ENCODE measurements around the gene TAF15.

Gene TAF15

DNA sequence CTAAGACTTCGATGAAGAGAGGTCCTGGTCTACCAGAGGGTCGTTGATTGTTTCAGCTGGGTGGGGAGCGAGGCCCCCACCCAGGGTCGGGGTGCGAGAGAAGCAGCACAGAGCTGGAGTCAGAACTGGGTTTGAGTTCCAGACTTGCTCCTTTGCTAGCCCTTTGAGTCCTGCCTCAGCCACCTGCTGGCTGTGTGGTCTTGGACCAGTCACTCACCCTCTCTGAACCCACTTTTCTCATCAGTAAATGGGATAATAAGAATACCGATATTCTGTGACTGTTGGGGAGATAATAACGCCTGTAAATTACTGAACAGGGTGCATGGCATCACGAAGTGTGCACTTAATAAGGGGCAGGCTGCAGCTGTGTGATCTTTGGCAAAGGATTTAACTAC, 13.4 kb upstream of the TAF15 start:
- TF ChIP-seq GATA2 (IDR thresholded peaks at IDR 0.05; ENCODE audit: low read depth, low read length) = no peak

DNA sequence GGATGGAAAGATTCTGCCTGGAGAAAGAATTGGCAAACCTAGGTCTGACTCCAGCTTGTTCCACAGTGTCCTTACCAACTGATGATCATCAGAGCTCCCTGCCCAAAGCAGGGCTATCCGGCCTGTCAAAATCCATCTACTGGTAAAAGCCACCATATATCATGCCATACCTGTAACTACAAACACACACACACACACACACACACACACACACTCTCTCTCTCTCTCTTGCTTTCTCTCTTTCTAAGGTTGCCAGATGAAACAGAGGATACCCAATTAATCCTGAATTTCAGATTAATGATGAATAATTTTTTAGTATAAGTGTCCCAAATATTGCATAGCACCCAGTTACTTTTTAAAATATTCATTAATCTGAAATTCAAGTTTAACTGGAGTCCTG, 12.3 kb upstream of the TAF15 start:
- TF ChIP-seq GATA3 (IDR thresholded peaks at IDR 0.05; ENCODE audit: low read depth, low read length) = no peak
- no peak for TF ChIP-seq GATA2 (IDR thresholded peaks at IDR 0.05; ENCODE audit: low read depth, low read length)

DNA sequence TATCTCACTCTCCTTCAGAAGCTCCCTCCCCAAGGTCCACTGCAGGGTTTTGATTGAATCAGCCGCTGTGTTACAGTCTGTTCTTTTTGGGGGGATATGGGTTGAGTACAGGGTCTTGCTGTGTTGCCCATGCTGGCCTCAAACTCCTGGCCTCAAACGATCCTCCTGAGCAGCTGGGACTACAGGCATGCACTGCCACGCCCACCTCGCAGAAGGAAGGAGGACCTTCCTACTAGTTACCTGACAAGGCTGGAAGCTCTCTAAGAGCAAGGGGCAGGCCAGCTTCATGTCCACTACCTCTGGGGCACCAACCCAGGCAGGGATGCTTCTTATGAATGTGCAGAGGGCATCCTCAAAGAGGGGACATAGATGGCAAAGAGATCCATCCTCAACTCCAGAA, 11.9 kb upstream of the TAF15 start:
- no peak for TF ChIP-seq GATA3 (IDR thresholded peaks at IDR 0.05; ENCODE audit: low read depth, low read length)
- TF ChIP-seq GATA2 (IDR thresholded peaks at IDR 0.05; ENCODE audit: low read depth, low read length) = no peak

DNA sequence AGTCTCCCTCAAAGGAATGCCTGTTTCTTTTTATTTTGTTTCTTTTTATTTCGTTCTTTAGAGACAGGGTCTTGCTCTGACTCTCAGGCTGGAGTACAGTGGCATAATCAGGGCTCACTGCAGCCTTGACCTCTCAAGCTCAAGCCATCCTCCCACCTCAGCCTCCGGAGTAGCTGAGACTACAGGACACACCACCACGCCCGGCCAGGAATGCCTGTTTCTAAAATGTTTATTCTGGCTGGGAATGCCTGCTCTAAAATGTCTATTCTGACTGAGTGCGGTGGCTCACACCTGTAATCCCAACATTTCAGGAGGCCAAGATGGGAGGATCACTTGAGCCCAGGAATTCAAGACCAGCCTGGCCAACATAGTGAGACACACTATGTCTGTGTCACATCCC, 11.4 kb upstream of the TAF15 start:
- TF ChIP-seq GATA2 (IDR thresholded peaks at IDR 0.05; ENCODE audit: low read depth, low read length) = no peak

DNA sequence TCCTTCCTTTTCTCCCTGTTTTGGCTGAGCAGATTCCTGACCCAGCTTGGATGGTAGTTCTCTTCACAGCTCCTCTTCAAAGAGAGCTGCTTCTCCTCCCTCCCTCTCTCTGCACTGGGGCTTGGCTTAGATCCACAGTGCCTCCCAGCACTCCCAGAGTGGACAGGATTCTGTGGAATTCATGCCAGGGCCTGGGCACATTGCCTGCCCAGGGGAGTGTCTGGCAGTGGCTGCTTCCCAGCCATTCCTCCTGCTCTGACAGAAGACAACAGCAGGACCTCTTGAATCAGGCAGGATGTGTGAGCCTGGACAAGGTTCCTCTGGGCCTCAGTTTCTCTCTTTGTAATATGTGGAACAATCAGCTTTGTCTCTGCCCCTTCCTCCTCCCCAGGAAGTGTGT, 9.3 kb upstream of the TAF15 start:
- TF ChIP-seq GATA3 (IDR thresholded peaks at IDR 0.05; ENCODE audit: low read depth, low read length) (no peak), GATA2 (IDR thresholded peaks at IDR 0.05; ENCODE audit: low read depth, low read length) (no peak)

DNA sequence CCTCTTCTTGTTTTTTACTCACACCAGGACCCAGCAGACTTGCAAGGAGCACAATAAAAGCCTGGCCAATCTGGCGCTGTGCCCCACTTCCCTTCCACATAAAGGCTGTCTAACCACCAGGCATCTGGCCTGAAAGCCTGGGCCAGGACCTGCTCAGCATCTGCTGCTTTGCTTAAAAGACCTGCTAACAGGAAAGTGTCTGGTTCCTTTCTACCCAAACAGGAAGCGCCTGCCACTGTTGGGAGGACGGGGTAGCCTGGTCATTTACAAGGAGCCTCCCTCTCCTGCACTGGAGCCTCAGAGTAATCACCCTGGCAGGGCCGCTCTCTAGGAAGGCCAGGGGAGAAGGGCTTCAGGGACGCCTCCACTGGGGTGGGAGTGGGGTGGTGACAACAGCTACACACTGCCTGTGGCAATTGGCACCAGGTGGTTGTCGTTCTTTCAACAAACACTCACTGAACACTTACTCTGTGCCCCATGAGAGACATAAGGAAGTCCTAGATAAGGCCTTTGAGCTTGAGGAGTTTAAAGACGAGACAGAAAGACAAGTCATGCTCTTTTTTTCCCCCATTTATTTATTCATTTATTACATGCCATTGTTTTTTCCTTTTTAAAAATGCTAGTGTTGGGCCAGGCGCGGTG, 7.6 kb upstream of the TAF15 start:
- TF ChIP-seq GATA3 (IDR thresholded peaks at IDR 0.05; ENCODE audit: low read depth, low read length) = no peak
- no peak for TF ChIP-seq GATA2 (IDR thresholded peaks at IDR 0.05; ENCODE audit: low read depth, low read length)

DNA sequence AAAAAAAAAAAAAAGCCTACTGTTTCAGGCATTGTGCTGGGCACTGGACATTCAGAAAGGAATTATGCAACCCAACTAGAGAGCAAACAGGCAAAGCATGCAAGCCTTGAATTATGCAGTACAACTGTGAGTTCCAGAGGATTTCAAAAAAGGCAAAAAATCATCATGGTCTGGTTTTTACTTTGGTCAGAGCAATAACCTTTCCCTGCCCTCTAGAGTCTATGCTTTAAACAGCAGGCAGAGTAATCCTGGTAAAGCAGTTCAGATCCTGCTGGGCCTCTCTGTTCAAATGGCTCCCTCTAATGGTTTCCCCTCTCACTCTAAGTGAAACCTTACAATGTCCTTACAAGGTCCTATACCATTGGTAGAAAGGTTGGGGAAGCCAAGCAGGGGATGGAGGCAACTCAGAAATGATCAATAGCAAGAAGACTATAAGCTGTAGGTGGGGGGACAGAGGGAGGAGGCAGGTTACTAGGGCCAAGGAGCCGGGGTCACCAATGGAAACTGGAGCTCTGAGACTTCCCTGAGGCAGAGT, 4.6 kb upstream of the TAF15 start:
- TF ChIP-seq GATA2 (IDR thresholded peaks at IDR 0.05; ENCODE audit: low read depth, low read length) = no peak
- no peak for TF ChIP-seq GATA3 (IDR thresholded peaks at IDR 0.05; ENCODE audit: low read depth, low read length)

DNA sequence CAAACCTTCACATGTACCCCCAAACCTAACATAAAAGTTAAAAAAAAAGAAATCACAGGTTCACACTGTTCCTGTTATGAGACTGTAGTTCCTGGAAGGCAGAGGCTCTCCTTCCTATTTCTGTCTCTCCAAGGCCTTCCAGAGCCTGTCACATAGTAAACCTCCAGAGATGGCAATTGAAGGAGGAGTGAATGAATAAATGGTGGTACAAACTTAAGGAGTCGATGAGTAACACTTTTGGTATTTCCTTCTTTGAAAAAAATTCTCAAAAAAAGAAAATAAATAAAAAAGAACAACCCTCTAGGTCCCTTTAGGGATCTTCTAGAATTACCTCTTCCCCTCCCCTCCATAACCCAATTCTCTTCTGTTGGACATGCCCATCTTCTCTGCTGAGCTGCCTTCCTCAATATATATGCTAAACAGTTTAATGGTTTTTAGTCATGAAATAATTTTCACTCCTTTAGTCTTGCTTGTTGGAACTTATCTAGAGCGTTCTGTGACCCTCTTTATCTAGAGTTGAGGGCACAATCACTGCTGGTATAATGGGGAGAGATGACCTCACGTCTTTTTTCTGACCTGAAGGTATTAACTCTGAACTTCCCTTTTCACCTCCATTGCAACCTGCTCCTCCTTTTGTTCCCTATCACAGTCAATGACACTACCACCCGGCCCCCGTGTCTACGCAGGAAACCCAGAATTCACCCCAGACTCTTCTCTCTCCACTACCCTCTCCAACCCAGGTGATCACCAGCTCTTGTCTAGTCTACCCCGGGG, 1.7 kb upstream of the TAF15 start:
- TF ChIP-seq GATA3 (IDR thresholded peaks at IDR 0.05; ENCODE audit: low read depth, low read length) (no peak), GATA2 (IDR thresholded peaks at IDR 0.05; ENCODE audit: low read depth, low read length) (no peak)

DNA sequence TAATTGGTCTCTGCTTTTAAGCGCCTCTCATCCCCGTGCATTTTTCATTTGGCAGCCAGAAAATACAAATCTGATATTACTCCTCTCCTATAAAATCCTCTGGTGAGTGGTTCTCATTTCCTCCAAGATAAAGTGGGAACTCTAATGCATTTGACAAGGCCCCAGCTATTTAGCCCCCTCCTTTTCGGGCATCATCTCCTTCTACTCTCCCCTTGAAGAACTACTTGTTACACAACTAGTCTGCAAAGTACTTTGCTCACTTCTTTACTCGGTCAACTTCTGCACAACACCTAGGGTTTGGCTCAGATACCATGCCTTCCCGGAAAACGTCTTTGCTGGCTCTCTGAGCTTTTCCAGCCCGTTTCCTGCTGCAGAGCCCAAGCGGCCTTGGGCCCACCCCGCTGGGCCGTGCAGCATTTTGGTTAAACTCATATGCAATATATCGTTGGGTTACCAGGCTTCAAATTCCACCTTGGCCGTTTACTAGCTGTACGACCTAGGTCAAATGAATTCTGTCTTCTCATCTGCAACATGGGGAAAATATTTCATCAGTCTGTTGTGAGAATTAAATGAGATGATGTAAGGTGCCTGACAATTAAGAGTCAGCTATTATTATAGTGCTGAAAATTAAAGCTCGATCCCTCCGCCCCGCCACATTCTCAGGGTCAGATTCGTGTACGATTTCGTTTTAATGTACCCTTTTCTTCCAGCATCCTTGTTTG, 883 bp upstream of the TAF15 start:
- TF ChIP-seq GATA3 (IDR thresholded peaks at IDR 0.05; ENCODE audit: low read depth, low read length) = no peak
- no peak for TF ChIP-seq GATA2 (IDR thresholded peaks at IDR 0.05; ENCODE audit: low read depth, low read length)

DNA sequence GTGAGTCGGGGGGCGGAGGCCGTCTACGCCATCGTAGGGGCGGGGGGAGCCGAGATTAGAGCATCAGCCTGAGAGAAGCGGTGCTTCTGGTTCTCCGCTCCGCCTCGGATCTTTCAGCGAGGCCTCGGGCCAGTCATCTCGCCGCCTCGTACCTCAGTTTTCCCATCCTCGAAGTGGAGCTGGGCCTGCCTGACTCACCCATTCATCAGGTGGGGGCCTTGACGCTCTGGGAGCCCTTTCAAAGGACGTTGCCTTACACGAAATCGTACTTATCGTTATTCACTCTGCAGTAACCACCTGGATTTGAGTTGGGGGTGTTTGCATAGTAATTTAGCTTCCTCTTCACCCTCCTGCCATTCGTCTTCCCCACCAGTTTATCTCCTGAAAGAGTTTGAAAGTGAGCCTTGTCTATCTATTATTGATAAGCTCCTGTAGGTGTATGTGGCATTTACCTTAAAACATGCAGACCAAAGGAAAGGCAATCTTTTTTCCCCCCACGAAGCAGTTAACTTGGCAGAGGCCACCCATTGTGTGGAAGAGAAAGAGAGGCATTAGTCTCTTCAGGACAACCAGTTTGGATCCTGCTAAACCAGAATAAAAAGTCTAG, 674 bp downstream of the TAF15 start:
- no peak for TF ChIP-seq GATA3 (IDR thresholded peaks at IDR 0.05; ENCODE audit: low read depth, low read length)
- TF ChIP-seq GATA2 (IDR thresholded peaks at IDR 0.05; ENCODE audit: low read depth, low read length) = no peak

DNA sequence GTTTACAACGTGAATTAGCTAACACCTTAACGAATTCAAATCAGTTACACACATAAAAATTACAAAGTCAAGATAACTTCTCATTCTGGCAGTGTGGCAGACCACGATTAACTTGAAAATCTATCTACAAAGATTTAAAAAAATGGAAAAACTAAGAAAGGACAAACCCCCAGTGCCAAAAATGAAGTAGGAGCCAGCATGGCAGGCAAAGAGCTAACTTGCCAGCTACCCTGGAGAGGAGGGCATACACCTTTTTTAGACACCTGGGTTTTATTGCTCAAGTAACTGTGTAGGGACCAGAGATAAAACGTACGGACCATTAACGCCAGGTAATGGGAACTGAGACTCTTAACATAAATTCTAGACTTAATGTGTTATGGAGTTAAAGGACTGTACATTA, 2.5 kb downstream of the TAF15 start:
- TF ChIP-seq GATA3 (IDR thresholded peaks at IDR 0.05; ENCODE audit: low read depth, low read length) = no peak
- TF ChIP-seq GATA2 (IDR thresholded peaks at IDR 0.05; ENCODE audit: low read depth, low read length) = no peak

DNA sequence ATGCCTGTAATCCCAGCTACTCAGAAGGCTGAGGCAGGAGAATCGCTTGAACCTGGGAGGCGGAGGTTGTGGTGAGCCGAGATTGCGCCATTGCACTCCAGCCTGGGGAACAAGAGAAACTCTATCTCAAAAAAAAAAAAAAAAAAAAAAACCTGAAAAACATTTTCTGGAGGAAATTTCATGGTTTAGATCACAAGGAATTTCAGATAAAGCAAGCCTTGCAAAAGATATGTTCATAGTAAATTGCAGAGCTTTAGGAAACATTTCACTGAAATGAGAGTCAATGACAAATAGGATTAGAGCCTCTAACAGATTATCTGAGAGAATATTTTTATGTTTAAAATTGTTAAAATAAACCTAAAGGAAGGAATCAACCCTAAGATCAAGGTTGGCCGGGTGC, 3.2 kb downstream of the TAF15 start:
- no peak for TF ChIP-seq GATA2 (IDR thresholded peaks at IDR 0.05; ENCODE audit: low read depth, low read length)

DNA sequence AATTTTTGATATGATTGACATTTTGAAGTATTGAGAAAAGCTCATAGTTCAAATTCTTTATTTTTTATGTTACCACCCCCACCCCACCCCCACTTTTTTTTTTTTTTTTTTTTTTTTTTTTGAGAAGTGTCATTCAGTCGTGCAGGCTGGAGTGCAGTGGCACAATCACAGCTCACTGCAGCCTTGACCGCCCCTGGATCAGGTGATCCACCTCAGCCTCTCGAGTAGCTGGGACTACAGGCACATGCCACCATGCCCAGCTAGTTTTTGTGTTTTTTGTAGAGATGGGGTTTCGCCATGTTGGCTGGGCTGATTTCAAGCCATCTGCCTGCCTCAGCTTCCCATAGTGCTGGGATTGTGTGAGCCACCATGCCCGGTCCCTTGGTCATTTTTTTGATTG, 7.4 kb downstream of the TAF15 start:
- TF ChIP-seq GATA3 (IDR thresholded peaks at IDR 0.05; ENCODE audit: low read depth, low read length) (no peak), GATA2 (IDR thresholded peaks at IDR 0.05; ENCODE audit: low read depth, low read length) (no peak)

DNA sequence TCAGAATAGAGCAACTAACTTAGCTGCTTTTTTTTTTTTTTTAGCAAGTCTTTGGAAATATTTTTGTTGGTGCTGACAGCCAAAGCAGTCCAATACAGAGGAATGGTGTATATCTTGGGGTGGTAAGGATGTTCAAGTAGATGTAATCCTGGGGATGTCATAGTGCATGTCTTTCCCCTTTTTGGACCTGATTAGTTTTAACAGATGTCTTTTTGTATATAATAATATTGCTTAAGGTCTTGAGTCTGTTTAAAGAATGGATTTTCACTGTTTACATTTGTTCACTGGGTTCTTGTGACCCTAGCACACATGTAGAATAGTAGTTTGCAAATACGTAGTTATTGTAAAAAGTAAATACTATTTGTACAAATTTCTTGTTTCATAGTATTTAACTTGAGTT, 7.9 kb downstream of the TAF15 start:
- TF ChIP-seq GATA2 (IDR thresholded peaks at IDR 0.05; ENCODE audit: low read depth, low read length) (no peak), GATA3 (IDR thresholded peaks at IDR 0.05; ENCODE audit: low read depth, low read length) (no peak)

Measured in SH-SY5Y (cell line).